HCT116 (cell line): ENCODE data around the gene SLC6A18. TPM values are rescaled to one million over a fixed set of nuclear protein-coding genes. Genes with fewer than 3 reads are reported as not detected.

ENCODE experiments used
- ATAC-seq: fragments of 200-7000 bp; cut with Tn5 transposase; 2 replicates; pipeline ENCODE4 v1.9.1; 2020; ENCODE audit warnings: mild to moderate bottlenecking, moderate library complexity
- BruUV-seq: library from RNA; stranded (reverse); fragments of 400-500 nt; replicated peaks from 2 replicates; lab custom pipeline; 2021; lab: Mats Ljungman, UMichigan
- CTCF ChIA-PET: fragments of 300-600 bp; sonication (Branson Sonifier 250); formaldehyde crosslinking; loops from one replicate; lab custom pipeline; 2021; ENCODE audit warnings: antibody characterized with exemption; lab: Charles Lee
- POLR2A ChIA-PET: fragments of 300-600, 350-600 bp; sonication (Branson Sonifier 250); formaldehyde crosslinking; loops from one replicate; lab custom pipeline; 2021; ENCODE audit warnings: antibody characterized with exemption; lab: Charles Lee
- RAD21 ChIA-PET, 2 experiments: fragments of 300-600 bp; sonication (Branson Sonifier 250); formaldehyde crosslinking; loops; one replicate each; lab custom pipeline; 2023; ENCODE audit warnings: low total read pairs in 2 of 2; ENCODE audit not compliant: uncharacterized antibody in 2 of 2, unreplicated experiment in 2 of 2, low non-redundant PET in 1 of 2; lab: Charles Lee
- DNase-seq: peaks from one replicate; pipeline ENCODE4 v3.0.0-alpha.2; 2010; ENCODE audit warnings: low read depth, low spot score
- H2AFZ ChIP-seq: fragments of 200-600 bp; shearing (Covaris generic), sonication (generic); 2 replicates; pipeline ENCODE4 v1.6.1; 2017; ENCODE audit warnings: low read depth, mixed run types, mixed read lengths, antibody characterized with exemption, low read length; ENCODE audit not compliant: poor library complexity, severe bottlenecking
- H3K27ac ChIP-seq: 2 replicates; pipeline ENCODE4 v1.5.1; 2012; ENCODE audit warnings: low read depth, low read length
- H3K27me3 ChIP-seq: fragments of 200-600 bp; sonication (generic); 2 replicates; pipeline ENCODE4 v1.6.1; 2016; ENCODE audit warnings: mixed run types, low read length, mixed read lengths; ENCODE audit not compliant: insufficient read depth
- H3K36me3 ChIP-seq, 2 experiments: fragments of 200-500 bp in 1 of 2; fragments of 200-600 bp in 1 of 2; sonication (Bioruptor generic) in 1 of 2; sonication (generic) in 1 of 2; 2 replicates each; pipeline versions ENCODE4 v1.5.1 to v1.6.1; 2014 to 2016; ENCODE audit warnings: low read length in 2 of 2, inconsistent platforms in 1 of 2, mixed read lengths in 1 of 2, mixed run types in 1 of 2; ENCODE audit not compliant: insufficient read depth in 2 of 2, control insufficient read depth in 1 of 2
- H3K4me1 ChIP-seq, 2 experiments: fragments of 200-600 bp in 1 of 2; sonication (generic) in 1 of 2; 2 replicates each; pipeline versions ENCODE4 v1.5.1 to v1.6.1; 2012 to 2017; ENCODE audit warnings: low read length in 2 of 2, inconsistent platforms in 1 of 2, mild to moderate bottlenecking in 1 of 2, mixed read lengths in 1 of 2, mixed run types in 1 of 2, moderate library complexity in 1 of 2; ENCODE audit not compliant: insufficient read depth in 2 of 2, control insufficient read depth in 1 of 2
- H3K4me2 ChIP-seq: fragments of 200-600 bp; sonication (generic); 2 replicates; pipeline ENCODE4 v1.6.1; 2017; ENCODE audit warnings: mixed run types, low read length, mixed read lengths
- H3K4me3 ChIP-seq, 2 experiments: fragments of 200-600 bp in 1 of 2; sonication (generic) in 1 of 2; replicated peaks in 1 of 2; 2 replicates each; pipeline ENCODE4 v1.5.1; 2011 to 2016; ENCODE audit warnings: low read length in 2 of 2, control low read depth in 1 of 2, low read depth in 1 of 2, mild to moderate bottlenecking in 1 of 2, mixed read lengths in 1 of 2, mixed run types in 1 of 2
- H3K79me2 ChIP-seq: fragments of 200-600 bp; sonication (generic); 2 replicates; pipeline ENCODE4 v1.6.1; 2017; ENCODE audit warnings: mild to moderate bottlenecking, mixed run types, low read length, moderate library complexity, mixed read lengths; ENCODE audit not compliant: insufficient read depth
- H3K9ac ChIP-seq: fragments of 200-600 bp; sonication (generic); 2 replicates; pipeline ENCODE4 v1.6.1; 2016; ENCODE audit warnings: low read length, mixed read lengths
- H3K9me2 ChIP-seq: fragments of 200-600 bp; sonication (generic), shearing (Covaris generic); 2 replicates; pipeline ENCODE4 v1.6.1; 2017; ENCODE audit warnings: mixed run types, mild to moderate bottlenecking, moderate library complexity; ENCODE audit not compliant: insufficient read depth
- H3K9me3 ChIP-seq, 2 experiments: fragments of 200-500 bp in 1 of 2; fragments of 200-600 bp in 1 of 2; sonication (Bioruptor generic) in 1 of 2; sonication (generic) in 1 of 2; 2 replicates each; pipeline ENCODE4 v1.6.1; 2014 to 2017; ENCODE audit warnings: low read length in 2 of 2, mixed read lengths in 2 of 2, inconsistent platforms in 1 of 2, low read depth in 1 of 2, mild to moderate bottlenecking in 1 of 2, mixed run types in 1 of 2, moderate library complexity in 1 of 2; ENCODE audit not compliant: control insufficient read depth in 1 of 2, insufficient read depth in 1 of 2
- H4K20me1 ChIP-seq: fragments of 200-600 bp; sonication (generic), shearing (Covaris generic); 2 replicates; pipeline ENCODE4 v1.6.1; 2017; ENCODE audit warnings: mixed run types, mild to moderate bottlenecking, moderate library complexity; ENCODE audit not compliant: insufficient read depth
- CBX3 ChIP-seq: IDR thresholded peaks from 2 replicates; pipeline ENCODE4 v1.6.1; 2012; ENCODE audit warnings: low read depth
- MAX ChIP-seq: IDR thresholded peaks from 2 replicates; pipeline ENCODE4 v1.6.1; 2012
- POLR2A ChIP-seq: IDR thresholded peaks from 2 replicates; pipeline ENCODE4 v1.7.0; 2011; ENCODE audit warnings: borderline replicate concordance; ENCODE audit not compliant: insufficient read depth, insufficient read length; ENCODE audit errors: extremely low read depth
- REST ChIP-seq: IDR thresholded peaks from 2 replicates; pipeline ENCODE4 v1.6.1; 2012; ENCODE audit warnings: low read depth
- SP1 ChIP-seq: IDR thresholded peaks from 2 replicates; pipeline ENCODE4 v1.6.1; 2012; ENCODE audit warnings: low read depth
- TCF7L2 ChIP-seq: IDR thresholded peaks from 2 replicates; pipeline ENCODE4 v1.7.0; 2011; ENCODE audit warnings: borderline replicate concordance, inconsistent platforms; ENCODE audit not compliant: insufficient read depth, insufficient read length; ENCODE audit errors: extremely low read depth
- ZFX ChIP-seq: fragments of 450-650 bp; IDR thresholded peaks from 2 replicates; pipeline ENCODE4 v1.6.1; 2017
- intact Hi-C: fragments of 100-400 bp; cut with micrococcal nuclease; formaldehyde crosslinking; loops from 2 replicates; pipeline ENCODE4 v1.10.0; 2022
- total RNA-seq: library from RNA; stranded (reverse); gene quantifications from one replicate; pipeline ENCODE4 v1.2.1, GENCODE V29; 2021; ENCODE audit not compliant: unreplicated experiment
- TF ChIP-seq, protein P1 (sequence below), 3 experiments: fragments of 200-600 bp in 1 of 3; sonication (generic) in 1 of 3; IDR thresholded peaks in 2 of 3; conservative IDR thresholded peaks in 1 of 3; 2 replicates each; pipeline ENCODE4 v1.5.1; 2012 to 2017; ENCODE audit warnings: low read depth in 2 of 3, low read length in 2 of 3, antibody characterized with exemption in 1 of 3, borderline replicate concordance in 1 of 3, control low read depth in 1 of 3, mild to moderate bottlenecking in 1 of 3, mixed read lengths in 1 of 3, mixed run types in 1 of 3, moderate library complexity in 1 of 3; ENCODE audit not compliant: insufficient read depth in 1 of 3

SLC6A18 gene
- total RNA-seq, 1 experiment from 2014 or later, result not detected

- BruUV-seq, result no TSS peak
Measured at GRCh38 chr5:1294835-1295649, 69.9 kb downstream of the SLC6A18 start, which contains the start of gene TERT. TSS of gene TERT (minus strand) at chr5:1295068. CDS start at chr5:1294989, 79 bp downstream.

More at GRCh38 chr5:1294835-1295649, 69.9 kb downstream of the SLC6A18 start, which contains the start of gene TERT:
- Histone ChIP-seq H3K36me3 (no peaks in the 10 kb centered on the region), H2AFZ (no peak within 1 kb of the TSS), H3K27ac (no peak within 1 kb of the TSS; the same call in 1 of the 2 replicates), H3K4me2 (peak within 1 kb of the TSS; percentile 74), H3K79me2 (no peaks in the 10 kb centered on the region), H3K4me1 (peaks cover 0 to 9% of the 10 kb centered on the region in 2 experiments; a peak in 1 of 4 replicates), H4K20me1 (no peaks in the 10 kb centered on the region), H3K9me3 (no peaks in the 10 kb centered on the region), H3K9ac (peak within 1 kb of the TSS; percentile 57), H3K27me3 (no peaks in the 10 kb centered on the region), H3K4me3 (peak within 1 kb of the TSS; percentile 22 to 50), H3K9me2 (no peaks in the 10 kb centered on the region)
- intact Hi-C loops, result no loop called here
- ATAC-seq (peak; percentile 84), DNase-seq (no peak)
- TF ChIP-seq REST, result no peak
- no peak for TF ChIP-seq CBX3
- TF ChIP-seq TCF7L2, result no peak
- TF ChIP-seq, protein P1, sequence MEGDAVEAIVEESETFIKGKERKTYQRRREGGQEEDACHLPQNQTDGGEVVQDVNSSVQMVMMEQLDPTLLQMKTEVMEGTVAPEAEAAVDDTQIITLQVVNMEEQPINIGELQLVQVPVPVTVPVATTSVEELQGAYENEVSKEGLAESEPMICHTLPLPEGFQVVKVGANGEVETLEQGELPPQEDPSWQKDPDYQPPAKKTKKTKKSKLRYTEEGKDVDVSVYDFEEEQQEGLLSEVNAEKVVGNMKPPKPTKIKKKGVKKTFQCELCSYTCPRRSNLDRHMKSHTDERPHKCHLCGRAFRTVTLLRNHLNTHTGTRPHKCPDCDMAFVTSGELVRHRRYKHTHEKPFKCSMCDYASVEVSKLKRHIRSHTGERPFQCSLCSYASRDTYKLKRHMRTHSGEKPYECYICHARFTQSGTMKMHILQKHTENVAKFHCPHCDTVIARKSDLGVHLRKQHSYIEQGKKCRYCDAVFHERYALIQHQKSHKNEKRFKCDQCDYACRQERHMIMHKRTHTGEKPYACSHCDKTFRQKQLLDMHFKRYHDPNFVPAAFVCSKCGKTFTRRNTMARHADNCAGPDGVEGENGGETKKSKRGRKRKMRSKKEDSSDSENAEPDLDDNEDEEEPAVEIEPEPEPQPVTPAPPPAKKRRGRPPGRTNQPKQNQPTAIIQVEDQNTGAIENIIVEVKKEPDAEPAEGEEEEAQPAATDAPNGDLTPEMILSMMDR (IDR thresholded peaks at IDR 0.05 in 2 of 3, conservative IDR thresholded peaks at IDR 0.05 in 1 of 3; ENCODE audit: borderline replicate concordance in 1 of 3, insufficient read depth in 1 of 3, low read depth in 2 of 3, low read length in 2 of 3), result no peak
- TF ChIP-seq MAX, result peak; percentile 74
- TF ChIP-seq POLR2A, result peak; percentile 57
- peak; percentile 20; the same call in 1 of the 2 replicates for TF ChIP-seq ZFX
- no peak for TF ChIP-seq SP1
- POLR2A ChIA-PET, result no interaction called here
- RAD21 ChIA-PET, result no interaction called here
- CTCF ChIA-PET, result no interaction called here
